ENCODE measurements around the gene POLE.

The POLE gene

DNA sequence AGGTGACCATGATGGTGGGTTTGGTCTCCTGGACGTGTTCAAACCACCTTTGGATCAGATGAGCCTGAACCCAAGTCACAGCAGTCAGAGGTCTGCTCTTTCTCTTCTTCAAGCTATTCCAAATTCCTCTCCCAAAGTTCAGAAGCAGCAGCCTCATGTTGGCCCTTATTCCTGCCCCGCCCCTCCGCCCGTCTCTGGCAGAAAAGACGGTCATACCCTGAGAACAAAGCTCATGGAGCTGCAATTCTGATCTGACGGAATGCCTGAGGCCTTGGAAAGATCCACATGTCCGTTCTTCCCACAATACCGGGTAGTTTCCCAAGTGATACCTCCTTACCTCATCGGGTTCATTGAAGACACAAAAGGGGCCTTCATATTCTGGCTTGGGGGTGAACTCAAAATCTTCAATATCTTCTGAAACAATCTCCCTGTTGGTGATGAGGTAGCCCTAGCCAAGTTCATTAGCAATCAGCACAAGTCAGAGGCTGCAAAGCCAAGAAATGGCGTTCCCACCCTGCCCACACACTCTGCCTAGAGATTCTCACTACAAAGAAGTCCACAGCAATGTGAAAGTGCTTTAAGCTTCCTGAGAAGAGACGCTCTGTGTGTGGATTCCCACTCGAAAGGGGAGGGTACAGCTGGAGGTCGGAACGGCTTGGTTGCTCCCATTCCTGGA, 11.2 kb downstream of the POLE start:
- H3K79me2 ChIP-seq (ENCODE audit: control insufficient read depth, insufficient read depth, low read length, unreplicated experiment), result peaks cover 21% of the 10 kb centered on the region
- no peak overlapping the region for H3K27ac ChIP-seq (ENCODE audit: low read depth, low read length)
- no peak overlapping the region for H2AFZ ChIP-seq (ENCODE audit: low read length, unreplicated experiment)
- no peaks in the 10 kb centered on the region for H3K4me1 ChIP-seq (ENCODE audit: control insufficient read depth, insufficient read depth, low read length, unreplicated experiment)
- H3K36me3 ChIP-seq (ENCODE audit: insufficient read depth, low read length), result peaks cover 27% of the 10 kb centered on the region; the same call in 1 of the 2 replicates
- H3K4me3 ChIP-seq (ENCODE audit: low read depth, low read length), result no peak overlapping the region
- no peaks in the 10 kb centered on the region for H3K27me3 ChIP-seq (ENCODE audit: insufficient read depth, low read length)

GRCh38 chr12:132674561-132674960, 12.6 kb downstream of the POLE start:
- Histone ChIP-seq H3K27ac (ENCODE audit: low read depth, low read length) (no peak overlapping the region), H3K79me2 (ENCODE audit: control insufficient read depth, insufficient read depth, low read length, unreplicated experiment) (peaks cover 8% of the 10 kb centered on the region), H2AFZ (ENCODE audit: low read length, unreplicated experiment) (no peak overlapping the region), H3K4me3 (ENCODE audit: low read depth, low read length) (no peak overlapping the region), H3K36me3 (ENCODE audit: insufficient read depth, low read length) (peaks cover 23% of the 10 kb centered on the region; the same call in 1 of the 2 replicates), H3K27me3 (ENCODE audit: insufficient read depth, low read length) (no peaks in the 10 kb centered on the region), H3K4me1 (ENCODE audit: control insufficient read depth, insufficient read depth, low read length, unreplicated experiment) (no peaks in the 10 kb centered on the region)

GRCh38 chr12:132673288-132674179, 13.6 kb downstream of the POLE start:
- Histone ChIP-seq H3K27me3 (ENCODE audit: insufficient read depth, low read length) (no peaks in the 10 kb centered on the region), H3K79me2 (ENCODE audit: control insufficient read depth, insufficient read depth, low read length, unreplicated experiment) (peaks cover 3% of the 10 kb centered on the region), H3K4me3 (ENCODE audit: low read depth, low read length) (no peak overlapping the region), H3K36me3 (ENCODE audit: insufficient read depth, low read length) (peaks cover 28% of the 10 kb centered on the region; the same call in 1 of the 2 replicates), H3K27ac (ENCODE audit: low read depth, low read length) (no peak overlapping the region), H2AFZ (ENCODE audit: low read length, unreplicated experiment) (no peak overlapping the region), H3K4me1 (ENCODE audit: control insufficient read depth, insufficient read depth, low read length, unreplicated experiment) (no peaks in the 10 kb centered on the region)

DNA sequence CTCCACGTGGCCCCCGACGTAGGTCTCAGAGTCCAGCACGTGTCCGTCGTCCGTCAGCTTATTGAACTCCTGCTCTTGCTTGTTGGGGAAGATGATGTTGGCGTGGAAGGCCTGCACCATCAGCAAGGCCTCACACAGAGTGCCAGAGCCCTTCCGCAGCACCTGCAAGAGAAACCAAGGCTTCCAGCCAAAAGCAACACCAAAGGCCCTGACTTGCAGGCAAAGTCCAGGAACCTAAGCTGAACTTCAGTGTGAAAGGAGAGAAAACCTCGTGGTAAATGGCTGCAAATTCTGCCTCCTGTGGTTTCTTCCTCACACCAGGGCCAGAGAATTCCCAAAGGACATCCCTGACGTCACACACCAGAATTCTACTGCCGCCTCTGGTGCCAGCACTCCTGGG, 14.5 kb downstream of the POLE start:
- no peaks in the 10 kb centered on the region for H3K4me1 ChIP-seq (ENCODE audit: control insufficient read depth, insufficient read depth, low read length, unreplicated experiment)
- peaks cover 28% of the 10 kb centered on the region; the same call in 1 of the 2 replicates for H3K36me3 ChIP-seq (ENCODE audit: insufficient read depth, low read length)
- no peak overlapping the region for H3K4me3 ChIP-seq (ENCODE audit: low read depth, low read length)
- H3K79me2 ChIP-seq (ENCODE audit: control insufficient read depth, insufficient read depth, low read length, unreplicated experiment), result peaks cover 3% of the 10 kb centered on the region
- H2AFZ ChIP-seq (ENCODE audit: low read length, unreplicated experiment), result no peak overlapping the region
- no peaks in the 10 kb centered on the region for H3K27me3 ChIP-seq (ENCODE audit: insufficient read depth, low read length)
- no peak overlapping the region for H3K27ac ChIP-seq (ENCODE audit: low read depth, low read length)

DNA sequence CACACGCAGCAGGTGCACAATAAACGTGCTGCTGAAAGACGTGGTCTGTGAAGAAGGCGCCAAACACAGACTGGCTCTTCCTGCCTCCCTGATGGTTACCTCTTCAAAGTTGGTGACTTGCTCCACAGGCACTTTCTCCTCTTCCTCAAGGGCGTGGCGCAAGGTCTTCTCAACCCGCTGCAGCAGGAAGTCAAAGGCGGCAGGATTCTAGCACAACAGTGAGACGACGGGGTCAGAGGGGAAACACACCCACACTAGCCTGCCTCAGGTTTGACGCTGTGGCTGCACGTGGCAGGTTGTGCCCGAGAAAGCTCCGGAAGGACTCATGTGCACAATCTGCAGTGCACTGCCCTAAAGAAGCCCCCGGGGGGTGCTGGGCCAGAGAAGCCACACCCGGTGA, 15.0 kb downstream of the POLE start:
- Histone ChIP-seq H3K79me2 (ENCODE audit: control insufficient read depth, insufficient read depth, low read length, unreplicated experiment) (peaks cover 3% of the 10 kb centered on the region), H3K27ac (ENCODE audit: low read depth, low read length) (no peak overlapping the region), H3K4me1 (ENCODE audit: control insufficient read depth, insufficient read depth, low read length, unreplicated experiment) (no peaks in the 10 kb centered on the region), H3K36me3 (ENCODE audit: insufficient read depth, low read length) (peaks cover 29% of the 10 kb centered on the region; the same call in 1 of the 2 replicates), H3K27me3 (ENCODE audit: insufficient read depth, low read length) (no peaks in the 10 kb centered on the region), H2AFZ (ENCODE audit: low read length, unreplicated experiment) (no peak overlapping the region), H3K4me3 (ENCODE audit: low read depth, low read length) (no peak overlapping the region)

- no peak overlapping the region for H2AFZ ChIP-seq (ENCODE audit: low read length, unreplicated experiment)
- H3K27me3 ChIP-seq (ENCODE audit: insufficient read depth, low read length), result no peaks in the 10 kb centered on the region
- H3K4me1 ChIP-seq (ENCODE audit: control insufficient read depth, insufficient read depth, low read length, unreplicated experiment), result no peaks in the 10 kb centered on the region
- peaks cover 35% of the 10 kb centered on the region for H3K36me3 ChIP-seq (ENCODE audit: insufficient read depth, low read length)
- H3K27ac ChIP-seq (ENCODE audit: low read depth, low read length), result no peak overlapping the region
- no peak overlapping the region for H3K4me3 ChIP-seq (ENCODE audit: low read depth, low read length)
- H3K79me2 ChIP-seq (ENCODE audit: control insufficient read depth, insufficient read depth, low read length, unreplicated experiment), result no peaks in the 10 kb centered on the region
Observed at GRCh38 chr12:132669166-132669879, 17.8 kb downstream of the POLE start.

DNA sequence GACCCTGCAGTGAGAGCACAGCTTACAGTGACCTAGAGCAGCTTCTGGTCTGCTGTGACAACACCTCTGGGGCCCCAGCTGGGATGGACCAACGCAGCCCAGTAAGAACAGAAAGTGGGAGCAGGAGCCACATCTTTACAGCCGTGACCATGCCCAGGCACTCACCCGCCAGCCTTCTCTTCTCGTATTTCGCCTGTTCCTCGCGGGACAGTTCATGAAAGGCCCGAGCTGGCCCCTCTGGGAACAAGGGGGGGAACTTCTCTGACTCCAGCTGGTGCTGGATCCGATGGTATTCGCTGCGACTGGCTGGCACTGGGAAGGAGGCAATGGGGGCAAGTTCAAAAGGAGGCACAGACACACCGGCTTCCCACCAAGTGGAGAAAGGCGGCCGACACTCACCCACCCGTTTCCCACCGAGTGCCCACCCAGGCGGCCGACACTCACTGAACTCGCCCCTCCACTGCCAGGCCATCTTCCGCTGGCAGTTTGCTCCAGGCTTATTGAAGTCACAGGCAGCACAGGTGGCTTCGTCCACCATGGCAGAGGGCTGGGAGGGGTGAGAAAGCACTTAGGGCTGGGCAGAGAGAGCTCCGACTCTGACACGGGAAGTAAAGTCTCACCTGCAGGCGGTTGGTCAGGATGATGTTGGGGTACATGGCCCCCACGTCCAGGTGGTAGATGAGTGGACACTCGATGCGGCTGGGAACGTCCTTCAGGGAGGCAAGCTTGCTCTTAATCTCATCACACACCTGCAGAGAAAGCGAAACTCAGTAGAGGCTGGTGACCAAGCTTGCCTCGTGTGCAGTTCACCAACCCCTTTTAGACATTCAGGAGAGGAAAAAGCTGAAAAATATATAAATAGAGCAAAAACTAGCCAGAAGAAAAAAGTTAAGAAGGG, 18.7 kb downstream of the POLE start:
- H2AFZ ChIP-seq (ENCODE audit: low read length, unreplicated experiment), result no peak overlapping the region
- H3K27me3 ChIP-seq (ENCODE audit: insufficient read depth, low read length), result no peaks in the 10 kb centered on the region
- peaks cover 35% of the 10 kb centered on the region for H3K36me3 ChIP-seq (ENCODE audit: insufficient read depth, low read length)
- no peak overlapping the region for H3K4me3 ChIP-seq (ENCODE audit: low read depth, low read length)
- H3K79me2 ChIP-seq (ENCODE audit: control insufficient read depth, insufficient read depth, low read length, unreplicated experiment), result no peaks in the 10 kb centered on the region
- no peak overlapping the region for H3K27ac ChIP-seq (ENCODE audit: low read depth, low read length)
- H3K4me1 ChIP-seq (ENCODE audit: control insufficient read depth, insufficient read depth, low read length, unreplicated experiment), result no peaks in the 10 kb centered on the region

- Histone ChIP-seq H3K4me1 (ENCODE audit: control insufficient read depth, insufficient read depth, low read length, unreplicated experiment) (no peaks in the 10 kb centered on the region), H3K79me2 (ENCODE audit: control insufficient read depth, insufficient read depth, low read length, unreplicated experiment) (no peaks in the 10 kb centered on the region), H3K27me3 (ENCODE audit: insufficient read depth, low read length) (no peaks in the 10 kb centered on the region), H3K4me3 (ENCODE audit: low read depth, low read length) (no peak overlapping the region), H2AFZ (ENCODE audit: low read length, unreplicated experiment) (no peak overlapping the region), H3K27ac (ENCODE audit: low read depth, low read length) (no peak overlapping the region), H3K36me3 (ENCODE audit: insufficient read depth, low read length) (peaks cover 41% of the 10 kb centered on the region)
Observed at GRCh38 chr12:132665794-132666193, 21.3 kb downstream of the POLE start.

- H2AFZ ChIP-seq (ENCODE audit: low read length, unreplicated experiment), result no peak overlapping the region
- H3K36me3 ChIP-seq (ENCODE audit: insufficient read depth, low read length), result peaks cover 41% of the 10 kb centered on the region
- H3K4me3 ChIP-seq (ENCODE audit: low read depth, low read length), result no peak overlapping the region
- no peaks in the 10 kb centered on the region for H3K79me2 ChIP-seq (ENCODE audit: control insufficient read depth, insufficient read depth, low read length, unreplicated experiment)
- H3K4me1 ChIP-seq (ENCODE audit: control insufficient read depth, insufficient read depth, low read length, unreplicated experiment), result no peaks in the 10 kb centered on the region
- H3K27ac ChIP-seq (ENCODE audit: low read depth, low read length), result no peak overlapping the region
- no peaks in the 10 kb centered on the region for H3K27me3 ChIP-seq (ENCODE audit: insufficient read depth, low read length)
Observed at GRCh38 chr12:132665149-132665491, 22.0 kb downstream of the POLE start.

Data from ACC112 (cell line).